Choroid plexus epithelial cell (primary cell): ENCODE data around the gene NECTIN1.

Source experiments
- DNase-seq: peaks from one replicate; pipeline ENCODE4 v3.0.0-alpha.2; 2010; ENCODE audit warnings: low read depth
- H3K4me3 ChIP-seq: 2 replicates; pipeline ENCODE4 v1.5.1; 2011; ENCODE audit warnings: low read depth, mild to moderate bottlenecking, control low read depth, low read length, moderate library complexity
- CTCF ChIP-seq: conservative IDR thresholded peaks from 2 replicates; pipeline ENCODE4 v1.5.1; 2011; ENCODE audit warnings: low read depth, mild to moderate bottlenecking, control low read depth, inconsistent platforms, low read length, moderate library complexity

NECTIN1 gene

GRCh38 chr11:119754656-119755355 is 25.8 kb upstream of the NECTIN1 start:
- no peak for DNase-seq
- H3K4me3 ChIP-seq = no peak overlapping the region
- TF ChIP-seq CTCF = no peak

- H3K4me3 ChIP-seq = no peak overlapping the region
- no peak for DNase-seq
- TF ChIP-seq CTCF = no peak
These were observed 25.2 kb upstream of the NECTIN1 start for GRCh38 chr11:119754199-119754598.

GRCh38 chr11:119752946-119753345 is 23.9 kb upstream of the NECTIN1 start:
- DNase-seq = no peak
- no peak for TF ChIP-seq CTCF
- no peak overlapping the region for H3K4me3 ChIP-seq

- H3K4me3 ChIP-seq = no peak overlapping the region
- no peak for DNase-seq
- no peak for TF ChIP-seq CTCF
These were observed 23.4 kb upstream of the NECTIN1 start for GRCh38 chr11:119752345-119752871.

GRCh38 chr11:119750056-119750455 is 21.1 kb upstream of the NECTIN1 start:
- no peak for DNase-seq
- no peak overlapping the region for H3K4me3 ChIP-seq
- TF ChIP-seq CTCF = no peak

GRCh38 chr11:119749006-119749565 is 20.1 kb upstream of the NECTIN1 start:
- no peak overlapping the region for H3K4me3 ChIP-seq
- no peak for DNase-seq
- TF ChIP-seq CTCF = no peak
